Measurements from ENCODE around the gene SLC35B4. TPM values are rescaled to one million over a fixed set of nuclear protein-coding genes. Genes with fewer than 3 reads are reported as not detected.

SLC35B4 gene
- total RNA-seq, 2 donors from 2014 or later, result 4.9 to 11.5 TPM

GRCh38 chr7:134293002-134293740, 23.6 kb downstream of the SLC35B4 start:
- WGBS, 2 donors, result 82 to 89% methylated on average over 12 of the region's 12 CpGs
- Histone ChIP-seq H3K4me1 (no peaks in the 10 kb centered on the region), H3K4me3 (no peak overlapping the region), H3K27me3 (no peaks in the 10 kb centered on the region), H3K36me3 (replicated peaks in 1 of 2; ENCODE audit: insufficient read depth in 1 of 2, low read depth in 2 of 2) (peaks cover 0 to 4% of the 10 kb centered on the region in 2 donors), H3K9me3 (no peaks in the 10 kb centered on the region), H3K27ac (no peak overlapping the region)
- ATAC-seq (no peak), DNase-seq (peak in 1 of 4 donors; percentile 57)
- intact Hi-C loops (cut with DNase I), result no loop called here
- TF ChIP-seq CTCF (IDR thresholded peaks at IDR 0.05), result no peak
- TF ChIP-seq POLR2A (IDR thresholded peaks at IDR 0.05), result no peak

GRCh38 chr7:134290286-134290685, 26.4 kb downstream of the SLC35B4 start:
- 90 to 93% methylated on average over 3 of the region's 3 CpGs for WGBS, 2 donors
- no peaks in the 10 kb centered on the region for H3K4me1 ChIP-seq
- no peaks in the 10 kb centered on the region for H3K27me3 ChIP-seq
- H3K4me3 ChIP-seq, result no peak overlapping the region
- ATAC-seq, result no peak
- no peak for DNase-seq
- H3K27ac ChIP-seq, result no peak overlapping the region
- H3K9me3 ChIP-seq, result no peaks in the 10 kb centered on the region
- no peak for TF ChIP-seq CTCF (IDR thresholded peaks at IDR 0.05)
- TF ChIP-seq POLR2A (IDR thresholded peaks at IDR 0.05), result no peak
- H3K36me3 ChIP-seq (replicated peaks in 1 of 2; ENCODE audit: insufficient read depth in 1 of 2, low read depth in 2 of 2), result peaks cover 0 to 4% of the 10 kb centered on the region in 2 donors
- intact Hi-C loops (cut with DNase I), result no loop called here

- H3K27me3 ChIP-seq, result no peaks in the 10 kb centered on the region
- no peak overlapping the region for H3K27ac ChIP-seq
- peaks cover 0 to 4% of the 10 kb centered on the region in 2 donors for H3K36me3 ChIP-seq (replicated peaks in 1 of 2; ENCODE audit: insufficient read depth in 1 of 2, low read depth in 2 of 2)
- TF ChIP-seq POLR2A (IDR thresholded peaks at IDR 0.05), result no peak
- DNase-seq (no peak), ATAC-seq (no peak)
- intact Hi-C loops (cut with DNase I), result no loop called here
- WGBS, 2 donors, result 84 to 91% methylated on average over 2 of the region's 2 CpGs
- no peaks in the 10 kb centered on the region for H3K9me3 ChIP-seq
- H3K4me1 ChIP-seq, result no peaks in the 10 kb centered on the region
- no peak overlapping the region for H3K4me3 ChIP-seq
Measured at GRCh38 chr7:134289841-134290240, 26.9 kb downstream of the SLC35B4 start.

- Histone ChIP-seq H3K4me3 (no peak overlapping the region), H3K36me3 (replicated peaks in 1 of 2; ENCODE audit: insufficient read depth in 1 of 2, low read depth in 2 of 2) (peaks cover 0 to 3% of the 10 kb centered on the region in 2 donors), H3K9me3 (no peaks in the 10 kb centered on the region), H3K27me3 (no peaks in the 10 kb centered on the region), H3K27ac (no peak overlapping the region), H3K4me1 (no peaks in the 10 kb centered on the region)
- WGBS, 2 donors, result 85 to 89% methylated on average over 7 of the region's 7 CpGs
- ATAC-seq (no peak), DNase-seq (no peak)
- intact Hi-C loops (cut with DNase I), result no loop called here
- TF ChIP-seq CTCF (IDR thresholded peaks at IDR 0.05) (no peak), POLR2A (IDR thresholded peaks at IDR 0.05) (no peak)
Measured at GRCh38 chr7:134289423-134289822, 27.3 kb downstream of the SLC35B4 start.

- 88 to 89% methylated on average over 12 of the region's 12 CpGs for WGBS, 2 donors
- H3K36me3 ChIP-seq (replicated peaks in 1 of 2; ENCODE audit: insufficient read depth in 1 of 2, low read depth in 2 of 2), result no peaks in the 10 kb centered on the region
Measured at GRCh38 chr7:134287916-134288659, 28.6 kb downstream of the SLC35B4 start.

More at GRCh38 chr7:134287916-134288659, 28.6 kb downstream of the SLC35B4 start:
- H3K4me1 ChIP-seq, result no peaks in the 10 kb centered on the region
- DNase-seq, result no peak
- no peaks in the 10 kb centered on the region for H3K27me3 ChIP-seq
- TF ChIP-seq CTCF (IDR thresholded peaks at IDR 0.05) (no peak), POLR2A (IDR thresholded peaks at IDR 0.05) (no peak)
- no peaks in the 10 kb centered on the region for H3K9me3 ChIP-seq
- H3K4me3 ChIP-seq, result no peak overlapping the region
- no peak for ATAC-seq
- intact Hi-C loops (cut with DNase I), result no loop called here
- no peak overlapping the region for H3K27ac ChIP-seq

Data from body of pancreas (tissue), 4 donors.